GM12865 (cell line): Measurements from ENCODE around the gene FAM135A.

Experiments
- DNase-seq: peaks from one replicate; pipeline ENCODE4 v3.0.0; 2010; ENCODE audit warnings: low read depth
- H3K4me3 ChIP-seq: 2 replicates; pipeline ENCODE4 v1.5.1; 2011; ENCODE audit warnings: mild to moderate bottlenecking, low read depth, low read length, control low read depth
- CTCF ChIP-seq: IDR thresholded peaks from 2 replicates; pipeline ENCODE4 v1.5.1; 2011; ENCODE audit warnings: low read length, control low read depth, low read depth, inconsistent platforms; ENCODE audit not compliant: insufficient read depth; ENCODE audit errors: missing control alignments

FAM135A gene

DNA sequence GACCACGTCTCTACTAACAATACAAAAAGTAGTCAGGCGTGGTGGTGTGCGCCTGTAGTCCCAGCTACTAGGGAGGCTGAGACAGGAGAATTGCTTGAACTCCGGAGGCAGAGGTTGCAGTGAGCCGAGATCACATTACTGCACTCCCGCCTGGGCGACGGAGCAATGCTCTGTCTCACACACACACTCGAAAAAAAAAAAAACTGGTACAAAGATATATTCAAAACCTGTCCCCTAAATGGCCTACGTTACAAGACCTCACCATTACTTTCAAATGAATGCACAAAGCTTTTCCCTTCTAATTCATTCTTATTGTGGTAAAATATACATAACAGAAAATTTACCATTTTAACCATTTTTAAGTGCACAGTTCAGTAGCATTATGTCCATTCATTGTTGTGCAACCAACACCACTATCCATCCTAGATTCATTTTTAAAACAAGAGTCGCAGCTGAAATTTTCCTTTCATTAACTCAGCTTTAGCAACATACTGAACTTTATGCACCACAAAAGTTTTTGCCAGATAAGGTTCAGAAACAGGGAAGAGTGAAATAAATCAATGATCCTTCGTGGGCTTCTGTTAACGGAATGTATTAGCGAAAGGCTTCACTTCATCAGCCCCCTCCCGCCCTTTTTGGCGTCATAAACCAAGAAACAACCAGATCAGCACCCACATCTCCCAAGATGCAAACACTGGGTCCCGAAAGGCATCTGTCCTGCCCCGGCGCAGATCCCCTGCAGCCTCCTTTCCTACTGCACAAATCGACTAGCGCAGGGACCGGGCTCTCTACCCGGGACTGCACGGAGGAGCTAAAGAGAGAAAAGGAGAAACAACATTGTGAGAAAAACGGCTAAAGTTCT lies 825 bp upstream of the FAM135A start:
- peak overlapping the region; percentile 78 for H3K4me3 ChIP-seq
- no peak for DNase-seq
- TF ChIP-seq CTCF: no peak

- no peak for TF ChIP-seq CTCF
- H3K4me3 ChIP-seq: peak overlapping the region; percentile 78
- DNase-seq: peak; percentile 26
Measured at GRCh38 chr6:70413992-70414494, 735 bp downstream of the FAM135A start.

DNA sequence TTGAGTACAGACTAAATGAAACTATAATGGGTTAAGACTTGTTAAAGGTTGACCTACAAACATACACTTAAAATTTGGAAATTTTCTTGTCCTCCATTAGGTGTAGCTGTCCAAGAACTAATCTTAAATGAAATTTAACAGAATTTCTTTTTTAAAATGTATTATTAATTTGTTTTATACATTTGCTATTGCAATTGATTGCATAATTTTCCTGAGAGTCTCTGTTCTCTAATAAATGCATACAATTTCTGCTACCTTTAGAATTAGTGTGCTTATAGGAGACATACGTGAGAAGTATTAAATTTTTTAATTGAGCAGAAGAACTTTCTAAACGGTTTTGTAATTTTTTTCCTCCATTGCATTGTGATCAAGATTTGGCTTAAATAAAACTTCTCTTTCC lies 1.5 kb downstream of the FAM135A start:
- no peak for TF ChIP-seq CTCF
- H3K4me3 ChIP-seq: peak overlapping the region; percentile 78
- DNase-seq: no peak

- no peak for TF ChIP-seq CTCF
- DNase-seq: peak; percentile 35
- H3K4me3 ChIP-seq: peak overlapping the region; percentile 78
Measured at GRCh38 chr6:70415247-70415646, 1.9 kb downstream of the FAM135A start.

GRCh38 chr6:70415660-70416059 lies 2.4 kb downstream of the FAM135A start:
- peak overlapping the region; percentile 78; the same call in 1 of the 2 replicates for H3K4me3 ChIP-seq
- DNase-seq: no peak
- TF ChIP-seq CTCF: no peak

DNA sequence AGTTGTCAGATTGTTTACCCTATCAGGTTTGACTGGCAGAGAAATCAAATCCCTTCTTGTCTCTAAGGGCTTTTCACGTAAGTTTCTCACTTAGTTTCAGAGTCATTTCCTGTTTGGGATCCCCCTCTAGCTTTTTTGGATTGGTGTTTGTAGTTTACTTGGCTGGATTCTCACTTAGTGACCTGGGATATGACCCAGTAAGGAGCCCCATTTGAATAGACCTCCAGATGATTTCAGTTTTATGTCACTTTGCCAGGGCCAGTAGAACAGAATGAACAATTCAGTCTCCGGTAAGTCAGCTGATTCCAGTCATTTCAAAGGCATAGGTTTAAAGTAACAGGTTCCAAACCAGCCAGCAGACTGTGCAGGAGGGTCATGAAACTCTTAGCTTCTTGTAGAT lies 8.2 kb downstream of the FAM135A start:
- peak; percentile 10 for DNase-seq
- no peak overlapping the region for H3K4me3 ChIP-seq
- no peak for TF ChIP-seq CTCF
